HCT116 (cell line): ENCODE results near the gene ODF4.

Experiments used
- CBX3 ChIP-seq: IDR thresholded peaks from 2 replicates; pipeline ENCODE4 v1.6.1; 2012; ENCODE audit warnings: low read depth
- EZH2 ChIP-seq: fragments of 200-600 bp; sonication (generic); IDR thresholded peaks from 2 replicates; pipeline ENCODE4 v1.6.1; 2017; ENCODE audit warnings: antibody characterized with exemption, mixed run types
- EZH2phosphoT487 ChIP-seq: fragments of 200-600 bp; IDR thresholded peaks from 2 replicates; pipeline ENCODE4 v1.6.1; 2018; ENCODE audit warnings: antibody characterized with exemption, borderline replicate concordance
- JUND ChIP-seq: IDR thresholded peaks from 2 replicates; pipeline ENCODE4 v1.6.1; 2012
- POLR2A ChIP-seq: IDR thresholded peaks from 2 replicates; pipeline ENCODE4 v1.7.0; 2011; ENCODE audit warnings: borderline replicate concordance; ENCODE audit not compliant: insufficient read depth, insufficient read length; ENCODE audit errors: extremely low read depth
- RAD21 ChIP-seq: IDR thresholded peaks from 2 replicates; pipeline ENCODE4 v1.6.1; 2012; ENCODE audit warnings: low read depth, mild to moderate bottlenecking
- SIN3A ChIP-seq: IDR thresholded peaks from 2 replicates; pipeline ENCODE4 v1.6.1; 2012; ENCODE audit warnings: low read depth
- SP1 ChIP-seq: IDR thresholded peaks from 2 replicates; pipeline ENCODE4 v1.6.1; 2012; ENCODE audit warnings: low read depth
- TCF7L2 ChIP-seq: IDR thresholded peaks from 2 replicates; pipeline ENCODE4 v1.7.0; 2011; ENCODE audit warnings: borderline replicate concordance, inconsistent platforms; ENCODE audit not compliant: insufficient read depth, insufficient read length; ENCODE audit errors: extremely low read depth
- TF ChIP-seq, protein P1 (sequence below), 3 experiments: fragments of 200-600 bp in 1 of 3; sonication (generic) in 1 of 3; IDR thresholded peaks in 2 of 3; conservative IDR thresholded peaks in 1 of 3; 2 replicates each; pipeline ENCODE4 v1.5.1; 2012 to 2017; ENCODE audit warnings: low read depth in 2 of 3, low read length in 2 of 3, antibody characterized with exemption in 1 of 3, borderline replicate concordance in 1 of 3, control low read depth in 1 of 3, mild to moderate bottlenecking in 1 of 3, mixed read lengths in 1 of 3, mixed run types in 1 of 3, moderate library complexity in 1 of 3; ENCODE audit not compliant: insufficient read depth in 1 of 3
- TF ChIP-seq, protein P2 (sequence below): IDR thresholded peaks from 2 replicates; pipeline ENCODE4 v1.6.1; 2012
- TF ChIP-seq, protein P3 (sequence below): IDR thresholded peaks from 2 replicates; pipeline ENCODE4 v1.6.1; 2012; ENCODE audit warnings: low read depth
- TF ChIP-seq, protein P4 (sequence below): IDR thresholded peaks from 2 replicates; pipeline ENCODE4 v1.6.1; 2011; ENCODE audit warnings: mild to moderate bottlenecking, low read length, moderate library complexity; ENCODE audit not compliant: insufficient replicate concordance; ENCODE audit errors: extremely low read depth

DNA sequence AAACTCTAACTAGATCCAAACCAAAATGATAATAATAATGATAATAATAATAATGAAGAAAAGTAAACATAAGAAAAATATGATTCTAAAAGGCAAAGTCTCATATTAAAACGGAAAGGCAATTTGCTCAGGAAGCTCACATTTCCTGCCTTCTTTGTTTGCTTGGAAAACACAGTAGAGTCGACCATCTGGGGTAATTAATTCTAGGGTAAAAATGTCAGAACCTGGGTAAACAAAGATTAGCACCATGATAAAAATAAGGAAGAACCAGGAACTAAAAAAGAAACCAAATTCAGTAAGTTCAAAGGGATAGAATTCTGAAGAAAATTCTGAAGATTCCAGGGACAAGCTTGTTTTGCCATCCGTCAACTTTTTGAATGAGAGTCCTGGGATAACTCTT, 20.6 kb downstream of the ODF4 start:
- TF ChIP-seq, protein P1, sequence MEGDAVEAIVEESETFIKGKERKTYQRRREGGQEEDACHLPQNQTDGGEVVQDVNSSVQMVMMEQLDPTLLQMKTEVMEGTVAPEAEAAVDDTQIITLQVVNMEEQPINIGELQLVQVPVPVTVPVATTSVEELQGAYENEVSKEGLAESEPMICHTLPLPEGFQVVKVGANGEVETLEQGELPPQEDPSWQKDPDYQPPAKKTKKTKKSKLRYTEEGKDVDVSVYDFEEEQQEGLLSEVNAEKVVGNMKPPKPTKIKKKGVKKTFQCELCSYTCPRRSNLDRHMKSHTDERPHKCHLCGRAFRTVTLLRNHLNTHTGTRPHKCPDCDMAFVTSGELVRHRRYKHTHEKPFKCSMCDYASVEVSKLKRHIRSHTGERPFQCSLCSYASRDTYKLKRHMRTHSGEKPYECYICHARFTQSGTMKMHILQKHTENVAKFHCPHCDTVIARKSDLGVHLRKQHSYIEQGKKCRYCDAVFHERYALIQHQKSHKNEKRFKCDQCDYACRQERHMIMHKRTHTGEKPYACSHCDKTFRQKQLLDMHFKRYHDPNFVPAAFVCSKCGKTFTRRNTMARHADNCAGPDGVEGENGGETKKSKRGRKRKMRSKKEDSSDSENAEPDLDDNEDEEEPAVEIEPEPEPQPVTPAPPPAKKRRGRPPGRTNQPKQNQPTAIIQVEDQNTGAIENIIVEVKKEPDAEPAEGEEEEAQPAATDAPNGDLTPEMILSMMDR (IDR thresholded peaks at IDR 0.05 in 2 of 3, conservative IDR thresholded peaks at IDR 0.05 in 1 of 3; ENCODE audit: borderline replicate concordance in 1 of 3, insufficient read depth in 1 of 3, low read depth in 2 of 3, low read length in 2 of 3) = no peak
- TF ChIP-seq EZH2phosphoT487 (no peak), TCF7L2 (no peak), POLR2A (no peak), EZH2 (no peak), SIN3A (no peak), JUND (no peak), RAD21 (no peak), CBX3 (no peak), SP1 (no peak)
- TF ChIP-seq, protein P2, sequence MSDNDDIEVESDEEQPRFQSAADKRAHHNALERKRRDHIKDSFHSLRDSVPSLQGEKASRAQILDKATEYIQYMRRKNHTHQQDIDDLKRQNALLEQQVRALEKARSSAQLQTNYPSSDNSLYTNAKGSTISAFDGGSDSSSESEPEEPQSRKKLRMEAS = no peak
- TF ChIP-seq, protein P3, sequence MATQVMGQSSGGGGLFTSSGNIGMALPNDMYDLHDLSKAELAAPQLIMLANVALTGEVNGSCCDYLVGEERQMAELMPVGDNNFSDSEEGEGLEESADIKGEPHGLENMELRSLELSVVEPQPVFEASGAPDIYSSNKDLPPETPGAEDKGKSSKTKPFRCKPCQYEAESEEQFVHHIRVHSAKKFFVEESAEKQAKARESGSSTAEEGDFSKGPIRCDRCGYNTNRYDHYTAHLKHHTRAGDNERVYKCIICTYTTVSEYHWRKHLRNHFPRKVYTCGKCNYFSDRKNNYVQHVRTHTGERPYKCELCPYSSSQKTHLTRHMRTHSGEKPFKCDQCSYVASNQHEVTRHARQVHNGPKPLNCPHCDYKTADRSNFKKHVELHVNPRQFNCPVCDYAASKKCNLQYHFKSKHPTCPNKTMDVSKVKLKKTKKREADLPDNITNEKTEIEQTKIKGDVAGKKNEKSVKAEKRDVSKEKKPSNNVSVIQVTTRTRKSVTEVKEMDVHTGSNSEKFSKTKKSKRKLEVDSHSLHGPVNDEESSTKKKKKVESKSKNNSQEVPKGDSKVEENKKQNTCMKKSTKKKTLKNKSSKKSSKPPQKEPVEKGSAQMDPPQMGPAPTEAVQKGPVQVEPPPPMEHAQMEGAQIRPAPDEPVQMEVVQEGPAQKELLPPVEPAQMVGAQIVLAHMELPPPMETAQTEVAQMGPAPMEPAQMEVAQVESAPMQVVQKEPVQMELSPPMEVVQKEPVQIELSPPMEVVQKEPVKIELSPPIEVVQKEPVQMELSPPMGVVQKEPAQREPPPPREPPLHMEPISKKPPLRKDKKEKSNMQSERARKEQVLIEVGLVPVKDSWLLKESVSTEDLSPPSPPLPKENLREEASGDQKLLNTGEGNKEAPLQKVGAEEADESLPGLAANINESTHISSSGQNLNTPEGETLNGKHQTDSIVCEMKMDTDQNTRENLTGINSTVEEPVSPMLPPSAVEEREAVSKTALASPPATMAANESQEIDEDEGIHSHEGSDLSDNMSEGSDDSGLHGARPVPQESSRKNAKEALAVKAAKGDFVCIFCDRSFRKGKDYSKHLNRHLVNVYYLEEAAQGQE = no peak
- TF ChIP-seq, protein P4, sequence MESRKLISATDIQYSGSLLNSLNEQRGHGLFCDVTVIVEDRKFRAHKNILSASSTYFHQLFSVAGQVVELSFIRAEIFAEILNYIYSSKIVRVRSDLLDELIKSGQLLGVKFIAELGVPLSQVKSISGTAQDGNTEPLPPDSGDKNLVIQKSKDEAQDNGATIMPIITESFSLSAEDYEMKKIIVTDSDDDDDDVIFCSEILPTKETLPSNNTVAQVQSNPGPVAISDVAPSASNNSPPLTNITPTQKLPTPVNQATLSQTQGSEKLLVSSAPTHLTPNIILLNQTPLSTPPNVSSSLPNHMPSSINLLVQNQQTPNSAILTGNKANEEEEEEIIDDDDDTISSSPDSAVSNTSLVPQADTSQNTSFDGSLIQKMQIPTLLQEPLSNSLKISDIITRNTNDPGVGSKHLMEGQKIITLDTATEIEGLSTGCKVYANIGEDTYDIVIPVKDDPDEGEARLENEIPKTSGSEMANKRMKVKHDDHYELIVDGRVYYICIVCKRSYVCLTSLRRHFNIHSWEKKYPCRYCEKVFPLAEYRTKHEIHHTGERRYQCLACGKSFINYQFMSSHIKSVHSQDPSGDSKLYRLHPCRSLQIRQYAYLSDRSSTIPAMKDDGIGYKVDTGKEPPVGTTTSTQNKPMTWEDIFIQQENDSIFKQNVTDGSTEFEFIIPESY = no peak
